Measurements from ENCODE around the gene ANO2. TPM values are rescaled to one million over a fixed set of nuclear protein-coding genes. Genes with fewer than 3 reads are reported as not detected.

The ANO2 gene
- total RNA-seq, 4 donors from 2014 or later, result 0.59 to 51.7 (median 15.1) TPM

- intact Hi-C loops (cut with DNase I; ENCODE audit: low total_unique reads), result no loop called here
- Histone ChIP-seq H3K27me3 (no peaks in the 10 kb centered on the region), H3K9me3 (no peaks in the 10 kb centered on the region), H3K4me1 (no peaks in the 10 kb centered on the region), H3K36me3 (no peaks in the 10 kb centered on the region), H3K4me3 (no peak overlapping the region), H3K27ac (no peak overlapping the region)
- TF ChIP-seq POLR2A (IDR thresholded peaks at IDR 0.05), result no peak
- TF ChIP-seq, protein P1, sequence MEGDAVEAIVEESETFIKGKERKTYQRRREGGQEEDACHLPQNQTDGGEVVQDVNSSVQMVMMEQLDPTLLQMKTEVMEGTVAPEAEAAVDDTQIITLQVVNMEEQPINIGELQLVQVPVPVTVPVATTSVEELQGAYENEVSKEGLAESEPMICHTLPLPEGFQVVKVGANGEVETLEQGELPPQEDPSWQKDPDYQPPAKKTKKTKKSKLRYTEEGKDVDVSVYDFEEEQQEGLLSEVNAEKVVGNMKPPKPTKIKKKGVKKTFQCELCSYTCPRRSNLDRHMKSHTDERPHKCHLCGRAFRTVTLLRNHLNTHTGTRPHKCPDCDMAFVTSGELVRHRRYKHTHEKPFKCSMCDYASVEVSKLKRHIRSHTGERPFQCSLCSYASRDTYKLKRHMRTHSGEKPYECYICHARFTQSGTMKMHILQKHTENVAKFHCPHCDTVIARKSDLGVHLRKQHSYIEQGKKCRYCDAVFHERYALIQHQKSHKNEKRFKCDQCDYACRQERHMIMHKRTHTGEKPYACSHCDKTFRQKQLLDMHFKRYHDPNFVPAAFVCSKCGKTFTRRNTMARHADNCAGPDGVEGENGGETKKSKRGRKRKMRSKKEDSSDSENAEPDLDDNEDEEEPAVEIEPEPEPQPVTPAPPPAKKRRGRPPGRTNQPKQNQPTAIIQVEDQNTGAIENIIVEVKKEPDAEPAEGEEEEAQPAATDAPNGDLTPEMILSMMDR (IDR thresholded peaks at IDR 0.05), result no peak
- DNase-seq, result no peak
These were observed 362.5 kb downstream of the ANO2 start for GRCh38 chr12:5582541-5582940.

DNA sequence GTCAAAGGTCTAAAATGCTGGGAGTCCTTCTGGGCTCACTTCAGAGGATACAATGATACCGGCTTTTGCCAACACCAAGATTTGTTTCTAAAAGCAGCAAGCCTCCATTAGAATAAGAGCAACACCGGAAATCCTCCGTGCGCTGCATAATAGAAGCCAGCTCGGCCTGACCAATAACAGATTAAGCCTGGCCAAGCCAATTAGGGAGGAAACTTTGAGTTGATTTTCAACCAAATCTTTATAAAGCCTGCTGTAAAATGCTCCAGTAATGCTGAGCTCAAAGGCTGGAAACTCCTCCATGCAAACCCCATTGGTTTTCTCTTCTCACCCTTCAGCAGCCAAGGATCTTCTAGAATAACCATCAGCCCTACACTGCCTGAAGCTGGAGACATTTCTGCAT, 363.0 kb downstream of the ANO2 start:
- Histone ChIP-seq H3K27me3 (no peaks in the 10 kb centered on the region), H3K4me3 (no peak overlapping the region), H3K27ac (no peak overlapping the region), H3K4me1 (no peaks in the 10 kb centered on the region), H3K9me3 (no peaks in the 10 kb centered on the region), H3K36me3 (no peaks in the 10 kb centered on the region)
- no peak for TF ChIP-seq POLR2A (IDR thresholded peaks at IDR 0.05)
- TF ChIP-seq, protein P1 (IDR thresholded peaks at IDR 0.05), result no peak
- DNase-seq, result no peak
- intact Hi-C loops (cut with DNase I; ENCODE audit: low total_unique reads), result no loop called here

GRCh38 chr12:5581616-5582015, 363.4 kb downstream of the ANO2 start:
- Histone ChIP-seq H3K9me3 (no peaks in the 10 kb centered on the region), H3K27ac (no peak overlapping the region), H3K4me3 (no peak overlapping the region), H3K36me3 (no peaks in the 10 kb centered on the region), H3K4me1 (no peaks in the 10 kb centered on the region), H3K27me3 (no peaks in the 10 kb centered on the region)
- intact Hi-C loops (cut with DNase I; ENCODE audit: low total_unique reads), result no loop called here
- TF ChIP-seq, protein P1 (IDR thresholded peaks at IDR 0.05), result no peak
- no peak for TF ChIP-seq POLR2A (IDR thresholded peaks at IDR 0.05)
- DNase-seq, result no peak

- H3K27me3 ChIP-seq, result no peaks in the 10 kb centered on the region
- no peak overlapping the region for H3K4me3 ChIP-seq
- no peak for TF ChIP-seq POLR2A (IDR thresholded peaks at IDR 0.05)
- no peaks in the 10 kb centered on the region for H3K4me1 ChIP-seq
- H3K27ac ChIP-seq, result no peak overlapping the region
- H3K36me3 ChIP-seq, result no peaks in the 10 kb centered on the region
- intact Hi-C loops (cut with DNase I; ENCODE audit: low total_unique reads), result no loop called here
- DNase-seq, result no peak
- H3K9me3 ChIP-seq, result no peaks in the 10 kb centered on the region
These were observed 364.0 kb downstream of the ANO2 start for GRCh38 chr12:5581019-5581418.

DNA sequence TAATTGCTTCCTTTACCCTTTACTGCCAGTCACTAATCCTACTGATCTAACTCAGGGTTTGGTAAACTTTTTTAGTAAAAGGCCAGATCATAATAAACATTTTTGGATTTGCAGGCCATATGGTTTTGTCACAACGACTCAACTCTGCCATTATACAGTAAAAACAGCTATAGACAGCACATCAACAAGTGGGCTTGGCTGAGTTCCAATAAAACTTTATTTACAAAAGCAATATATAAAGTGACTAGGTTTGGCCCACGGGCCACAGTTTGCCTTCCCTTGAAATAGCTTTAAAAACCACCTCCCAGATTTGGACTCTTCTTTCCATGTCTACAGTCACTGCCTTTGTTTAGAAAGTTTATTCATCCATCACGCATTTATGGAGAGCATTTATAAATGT, 366.3 kb downstream of the ANO2 start:
- Histone ChIP-seq H3K9me3 (no peaks in the 10 kb centered on the region), H3K27ac (no peak overlapping the region), H3K36me3 (no peaks in the 10 kb centered on the region), H3K4me1 (no peaks in the 10 kb centered on the region), H3K4me3 (no peak overlapping the region), H3K27me3 (no peaks in the 10 kb centered on the region)
- intact Hi-C loops (cut with DNase I; ENCODE audit: low total_unique reads), result no loop called here
- DNase-seq, result no peak
- TF ChIP-seq, protein P1 (IDR thresholded peaks at IDR 0.05), result no peak
- TF ChIP-seq POLR2A (IDR thresholded peaks at IDR 0.05), result no peak

GRCh38 chr12:5577741-5578140, 367.3 kb downstream of the ANO2 start:
- Histone ChIP-seq H3K27ac (no peak overlapping the region), H3K27me3 (no peaks in the 10 kb centered on the region), H3K4me1 (no peaks in the 10 kb centered on the region), H3K9me3 (no peaks in the 10 kb centered on the region), H3K36me3 (no peaks in the 10 kb centered on the region), H3K4me3 (no peak overlapping the region)
- intact Hi-C loops (cut with DNase I; ENCODE audit: low total_unique reads), result no loop called here
- DNase-seq, result no peak
- TF ChIP-seq, protein P1 (IDR thresholded peaks at IDR 0.05), result no peak
- TF ChIP-seq POLR2A (IDR thresholded peaks at IDR 0.05), result no peak

Measured in uterus (tissue), 4 donors.